Heart left ventricle (tissue), 16 donors: Measurements from ENCODE around the gene OAT. TPM values are rescaled to one million over a fixed set of nuclear protein-coding genes. Genes with fewer than 3 reads are reported as not detected.

Experiments used
- ATAC-seq, 4 donors: fragments of 200-7000 bp; cut with Tn5 transposase; one replicate each; pipeline ENCODE4 v1.9.1; 2020 to 2022; ENCODE audit warnings: moderate library complexity in 4 of 4, mild to moderate bottlenecking in 3 of 4, moderate number of reproducible peaks in 1 of 4
- DNase-seq, 5 donors: peaks; one replicate each; pipeline ENCODE4 v3.0.0-alpha.2; 2020
- H3K27ac ChIP-seq, 12 donors: fragments of 200-600 bp; sonication (generic) in 4 of 12; one replicate each; pipeline versions ENCODE4 v1.5.0 to v1.8.0; 2016 to 2022; ENCODE audit warnings: mild to moderate bottlenecking in 2 of 12
- H3K27me3 ChIP-seq, 9 donors: fragments of 200-600 bp; sonication (generic) in 2 of 9; one replicate each; pipeline versions ENCODE4 v1.5.1 to v1.8.0; 2016 to 2022; ENCODE audit warnings: mild to moderate bottlenecking in 3 of 9
- H3K36me3 ChIP-seq, 9 donors: fragments of 200-600 bp; sonication (generic) in 2 of 9; one replicate each; pipeline versions ENCODE4 v1.5.0 to v1.8.0; 2018 to 2022; ENCODE audit warnings: mild to moderate bottlenecking in 2 of 9
- H3K4me1 ChIP-seq, 12 donors: fragments of 200-600 bp; sonication (generic) in 4 of 12; one replicate each; pipeline versions ENCODE4 v1.5.0 to v1.8.0; 2016 to 2022; ENCODE audit warnings: mild to moderate bottlenecking in 3 of 12
- H3K4me3 ChIP-seq, 12 donors: fragments of 200-600 bp; sonication (generic) in 4 of 12; one replicate each; pipeline versions ENCODE4 v1.5.0 to v1.8.0; 2017 to 2022; ENCODE audit warnings: mild to moderate bottlenecking in 9 of 12, moderate library complexity in 4 of 12
- H3K9me3 ChIP-seq, 12 donors: fragments of 200-600 bp; sonication (generic) in 4 of 12; one replicate each; pipeline versions ENCODE4 v1.5.0 to v1.8.0; 2016 to 2022; ENCODE audit warnings: mild to moderate bottlenecking in 1 of 12
- POLR2A ChIP-seq, 2 donors: fragments of 450-650 bp; IDR thresholded peaks; one replicate each; pipeline ENCODE4 v1.6.1; 2017; ENCODE audit warnings: antibody characterized with exemption in 2 of 2, mild to moderate bottlenecking in 2 of 2, moderate library complexity in 2 of 2
- WGBS, 4 donors: extraction: QIAGEN DNeasy Blood & Tissue Kit in 2 of 4; methylation state at CpG; one replicate each; pipeline versions ENCODE4 v1.1.5 to v1.1.7; 2013 to 2018; 5-methylcytosine and 5-hydroxymethylcytosine counted together
- intact Hi-C, 10 donors: fragments of 100-400 bp; cut with DNase I; formaldehyde crosslinking; loops; one replicate each; pipeline versions ENCODE4 v1.11.1 to v1.14.2; 2022
- polyA plus RNA-seq, 2 donors: library from polyadenylated mRNA; stranded (reverse); fragments of 200-250 nt; gene quantifications; one replicate each; pipeline ENCODE4 v1.2.3, GENCODE V29; 2013
- total RNA-seq, 9 donors: library from RNA; depleted of rRNA in 2 of 9; stranded (reverse); fragments of >200 nt in 2 of 9; fragmentation: NEBNext Ultra II Directional in 3 of 9; extraction: Animal tissue kit (Norgen Biotek cat#: 25700) in 3 of 9; gene quantifications; one replicate each; pipeline versions ENCODE4 v1.1.0 to v1.2.4, GENCODE V29; 2016 to 2023
- TF ChIP-seq, protein P1 (sequence below), 12 donors: fragments of 200-600 bp; sonication (generic) in 4 of 12; IDR thresholded peaks; one replicate each; pipeline versions ENCODE4 v1.5.0 to v1.8.0; 2018 to 2022; ENCODE audit warnings: antibody characterized with exemption in 12 of 12, mild to moderate bottlenecking in 5 of 12
- donor health status: ischemic (EF 13 %, LVEDD 7.1; RV severe dilation, severe dysfunction).
- donor health status: healthy with polysubstance abuse.
- donor health status: DM: no; HTN: yes; CAD: no.
- donor health status: DM: no; HTN: no; CAD: no.
- donor health status: ischemic (EF 25% LVEDD 6.9; RV normal size, moderate dysfunction).
- donor health status: ischemic (EF 25% LVEDD 5.7; RV mildly dilated, moderate dysfunction).
- donor health status: healthy.
- donor health status: DM: yes; HTN: yes; CAD: no.
- donor health status: ischemic (EF 35%, LVEDD 5.7; RV mildly dilated, moderate dysfunction).
- donor health status: nonischemic (EF 11% LVEDD 7.7; RV severe dilation, severe dysfunction).
- donor health status: DM: yes; HTN: yes; CAD: no.
- donor health status: PGD.
- donor health status: ischemic (EF 29% LVEDD 5.4; RV normal size, mild dysfunction).
- donor health status: nonischemic (EF 23%, LVEDD 6.1; RV moderate dilation, normal function).

Gene OAT
- total and polyA plus RNA-seq, 11 donors: 9.3 to 56.1 (median 33.8) TPM

DNA sequence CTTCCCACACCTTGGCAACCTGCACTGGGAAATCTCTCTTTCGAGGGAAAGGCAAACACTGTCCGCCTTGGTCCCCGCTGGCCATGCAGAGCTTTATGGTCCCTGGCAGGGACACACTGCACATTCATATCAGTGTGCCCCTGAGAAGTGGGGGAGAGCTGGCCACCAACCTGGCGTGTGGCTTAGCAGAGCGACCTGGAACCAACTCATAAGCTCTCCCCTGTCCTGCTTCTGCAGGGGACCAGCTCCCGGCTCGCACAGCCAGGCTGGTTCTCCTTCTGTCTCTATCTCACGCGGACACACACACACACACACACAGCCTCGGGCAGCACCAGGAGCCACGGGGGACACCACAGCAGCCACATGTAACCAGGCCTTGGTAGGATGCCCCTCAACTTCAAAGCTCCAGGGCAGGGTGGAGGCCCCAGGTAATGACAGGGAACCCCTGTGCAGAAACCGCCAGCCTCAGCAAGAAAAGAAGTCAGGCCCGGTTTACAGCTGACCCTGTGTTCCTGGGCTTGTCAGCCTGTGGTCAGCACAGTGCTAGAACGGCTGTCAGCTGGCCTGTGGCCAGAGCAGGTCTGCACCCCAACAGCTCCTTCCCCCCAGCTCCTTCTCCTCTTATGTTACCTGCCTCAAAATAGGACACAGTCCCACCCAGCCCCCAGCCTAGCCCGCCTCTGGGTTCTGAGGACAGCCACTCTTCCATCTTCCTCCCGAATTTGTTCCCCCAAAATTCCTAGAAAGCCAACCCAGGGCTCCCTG is 69.3 kb downstream of the OAT start:
- Histone ChIP-seq H3K36me3 (no peaks in the 10 kb centered on the region), H3K4me1 (peaks cover 0 to 4% (median 0%) of the 10 kb centered on the region in 12 donors), H3K9me3 (no peaks in the 10 kb centered on the region), H3K4me3 (no peak overlapping the region), H3K27me3 (peaks cover 0 to 5% (median 0%) of the 10 kb centered on the region in 9 donors), H3K27ac (no peak overlapping the region)
- TF ChIP-seq, protein P1, sequence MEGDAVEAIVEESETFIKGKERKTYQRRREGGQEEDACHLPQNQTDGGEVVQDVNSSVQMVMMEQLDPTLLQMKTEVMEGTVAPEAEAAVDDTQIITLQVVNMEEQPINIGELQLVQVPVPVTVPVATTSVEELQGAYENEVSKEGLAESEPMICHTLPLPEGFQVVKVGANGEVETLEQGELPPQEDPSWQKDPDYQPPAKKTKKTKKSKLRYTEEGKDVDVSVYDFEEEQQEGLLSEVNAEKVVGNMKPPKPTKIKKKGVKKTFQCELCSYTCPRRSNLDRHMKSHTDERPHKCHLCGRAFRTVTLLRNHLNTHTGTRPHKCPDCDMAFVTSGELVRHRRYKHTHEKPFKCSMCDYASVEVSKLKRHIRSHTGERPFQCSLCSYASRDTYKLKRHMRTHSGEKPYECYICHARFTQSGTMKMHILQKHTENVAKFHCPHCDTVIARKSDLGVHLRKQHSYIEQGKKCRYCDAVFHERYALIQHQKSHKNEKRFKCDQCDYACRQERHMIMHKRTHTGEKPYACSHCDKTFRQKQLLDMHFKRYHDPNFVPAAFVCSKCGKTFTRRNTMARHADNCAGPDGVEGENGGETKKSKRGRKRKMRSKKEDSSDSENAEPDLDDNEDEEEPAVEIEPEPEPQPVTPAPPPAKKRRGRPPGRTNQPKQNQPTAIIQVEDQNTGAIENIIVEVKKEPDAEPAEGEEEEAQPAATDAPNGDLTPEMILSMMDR (IDR thresholded peaks at IDR 0.05): no peak
- no peak for TF ChIP-seq POLR2A (IDR thresholded peaks at IDR 0.05)
- 81 to 85% (median 83%) methylated on average over 14 to 16 of the region's 16 CpGs for WGBS, 4 donors
- ATAC-seq: no peak
- intact Hi-C loops: no loop called here
- no peak for DNase-seq

DNA sequence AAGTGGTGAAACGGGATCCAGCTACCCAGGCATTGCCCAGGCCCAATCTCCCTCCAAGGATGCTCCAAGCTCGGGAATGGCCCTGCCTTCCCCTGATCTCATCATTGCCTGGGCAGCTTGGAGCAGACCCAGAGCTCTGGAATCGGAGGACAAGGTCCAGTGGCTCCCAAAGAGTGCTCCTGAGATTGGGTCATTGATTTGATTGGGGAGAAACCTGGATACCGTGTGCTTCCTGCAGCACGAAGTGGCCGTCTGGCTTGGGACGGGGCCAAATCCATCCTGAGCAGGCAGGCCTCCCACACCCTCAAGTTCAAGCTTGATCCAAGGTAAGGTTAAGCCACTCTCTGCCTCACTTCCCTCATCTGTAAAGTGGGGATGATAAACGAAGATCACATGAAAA is 69.9 kb downstream of the OAT start:
- no peak for ATAC-seq
- Histone ChIP-seq H3K27me3 (peaks cover 0 to 3% (median 0%) of the 10 kb centered on the region in 9 donors), H3K27ac (no peak overlapping the region), H3K36me3 (no peaks in the 10 kb centered on the region), H3K4me3 (no peak overlapping the region), H3K4me1 (no peaks in the 10 kb centered on the region), H3K9me3 (no peaks in the 10 kb centered on the region)
- TF ChIP-seq, protein P1 (IDR thresholded peaks at IDR 0.05): no peak
- no peak for TF ChIP-seq POLR2A (IDR thresholded peaks at IDR 0.05)
- WGBS, 4 donors: 64 to 85% (median 73%) methylated on average over 4 to 8 of the region's 8 CpGs
- intact Hi-C loops: no loop called here
- DNase-seq: no peak

DNA sequence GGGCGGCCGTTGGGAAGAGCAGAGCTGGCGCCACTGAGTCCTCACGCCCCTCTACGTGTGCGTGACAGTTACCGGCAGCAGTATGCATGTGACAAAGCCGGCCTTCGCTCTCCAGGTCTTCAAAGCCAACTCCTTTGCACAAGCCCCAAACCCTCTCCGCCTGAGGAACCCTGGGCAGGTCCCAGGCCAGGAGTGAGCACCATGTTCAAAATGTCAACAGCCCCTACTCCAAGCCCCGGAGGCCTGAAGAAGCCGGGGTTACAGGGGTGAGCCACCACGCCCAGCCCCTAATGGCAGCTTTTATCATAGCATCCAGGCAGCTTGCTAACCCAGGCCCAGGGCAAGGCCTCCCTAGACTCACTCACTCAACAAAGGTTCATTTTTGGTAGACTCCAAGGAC is 70.8 kb downstream of the OAT start:
- TF ChIP-seq POLR2A (IDR thresholded peaks at IDR 0.05): no peak
- TF ChIP-seq, protein P1 (IDR thresholded peaks at IDR 0.05): no peak
- no peak for ATAC-seq
- Histone ChIP-seq H3K4me1 (no peaks in the 10 kb centered on the region), H3K4me3 (no peak overlapping the region), H3K36me3 (no peaks in the 10 kb centered on the region), H3K9me3 (no peaks in the 10 kb centered on the region), H3K27ac (no peak overlapping the region), H3K27me3 (peaks cover 0 to 3% (median 0%) of the 10 kb centered on the region in 9 donors)
- DNase-seq: no peak
- intact Hi-C loops: no loop called here
- WGBS, 4 donors: 83 to 89% (median 87%) methylated on average over 10 to 13 of the region's 13 CpGs

Other genes with a start within 250 kb of the OAT start
- gene NKX1-2, start 31.1 kb upstream of the OAT start, total RNA-seq: not detected
- gene NKX1-2, start 31.1 kb upstream of the OAT start, polyA plus RNA-seq: not detected
- 10 to 100 TPM; 10.4 to 23.5 (median 14.2) TPM for gene LHPP, start 42.9 kb upstream of the OAT start, total RNA-seq
- gene LHPP, start 42.9 kb upstream of the OAT start, polyA plus RNA-seq: 1 to 10 TPM; 5.6 to 6.7 TPM